ENCODE measurements around the gene UBE2D2. TPM values are rescaled to one million over a fixed set of nuclear protein-coding genes. Genes with fewer than 3 reads are reported as not detected.
"Not testable (repeated sequence)": the region's sequence is repeated elsewhere in the genome, so short reads cannot be mapped to it uniquely, and the experiment has no call there.

UBE2D2 gene
- total RNA-seq, 1 experiment from 2014 or later, result 193 TPM

DNA sequence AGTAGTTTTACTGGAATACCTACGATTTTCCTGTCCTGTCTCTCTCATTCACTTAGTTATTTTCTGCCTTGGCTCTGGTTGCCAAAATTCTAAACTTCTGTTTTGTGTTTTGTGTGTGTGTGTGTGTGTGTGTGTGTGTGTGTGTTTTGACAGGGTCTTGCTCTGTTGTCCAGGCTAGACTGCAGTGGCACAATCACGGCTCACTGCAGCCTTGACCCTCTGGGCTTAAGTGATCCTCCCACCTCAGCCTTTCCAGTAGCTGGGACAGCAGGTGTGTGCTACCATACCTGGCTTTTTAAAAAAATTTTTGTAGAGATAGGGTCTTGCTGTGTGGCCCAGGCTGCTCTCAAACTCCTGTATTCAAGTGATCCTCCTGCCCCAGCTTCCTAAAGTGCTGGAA, 17.2 kb downstream of the UBE2D2 start:
- Histone ChIP-seq H3K9me3 (no peaks in the 10 kb centered on the region), H3K4me1 (no peaks in the 10 kb centered on the region; the same call in 1 of the 2 replicates), H3K4me3 (ENCODE audit: low read depth, low read length) (no peak overlapping the region), H3K36me3 (ENCODE audit: control insufficient read depth, insufficient read depth, low read length) (peaks cover 2% of the 10 kb centered on the region; the same call in 1 of the 2 replicates), H3K27me3 (replicated peaks; ENCODE audit: control insufficient read depth, insufficient read depth, low read length) (no peaks in the 10 kb centered on the region)
- intact Hi-C loops (cut with micrococcal nuclease; ENCODE audit: unreplicated experiment), result no loop called here
- Mint-ChIP-seq H3K36me3 (ENCODE audit: insufficient read depth, unreplicated experiment) (peaks cover 36% of the 10 kb centered on the region), H3K4me3 (ENCODE audit: unreplicated experiment) (no peak overlapping the region), H3K4me1 (ENCODE audit: low read depth, unreplicated experiment) (peaks cover 12% of the 10 kb centered on the region), H3K27ac (ENCODE audit: unreplicated experiment) (no peak overlapping the region), H3K9me3 (ENCODE audit: unreplicated experiment) (no peaks in the 10 kb centered on the region), H3K27me3 (ENCODE audit: insufficient read depth, unreplicated experiment) (no peaks in the 10 kb centered on the region)
- ChIA-PET CTCF (interaction anchor here (0.6 to 0.7 kb wide), 2 partner anchors 76 to 212 kb away, joined by 3 to 4 read pairs; no protein-coding TSS in a partner anchor), POLR2A (interaction anchor here (0.6 kb wide), 1 partner anchor 14 kb away, joined by 3 read pairs; no protein-coding TSS in a partner anchor)
- BruUV-seq (replicated peaks), result no TSS peak
- no peak for DNase-seq
- TF ChIP-seq CTCF (IDR thresholded peaks at IDR 0.05; ENCODE audit: insufficient read depth in 1 of 2, low read depth in 1 of 2, low read length in 1 of 2, severe bottlenecking in 1 of 2, unreplicated experiment in 1 of 2), result no peak

DNA sequence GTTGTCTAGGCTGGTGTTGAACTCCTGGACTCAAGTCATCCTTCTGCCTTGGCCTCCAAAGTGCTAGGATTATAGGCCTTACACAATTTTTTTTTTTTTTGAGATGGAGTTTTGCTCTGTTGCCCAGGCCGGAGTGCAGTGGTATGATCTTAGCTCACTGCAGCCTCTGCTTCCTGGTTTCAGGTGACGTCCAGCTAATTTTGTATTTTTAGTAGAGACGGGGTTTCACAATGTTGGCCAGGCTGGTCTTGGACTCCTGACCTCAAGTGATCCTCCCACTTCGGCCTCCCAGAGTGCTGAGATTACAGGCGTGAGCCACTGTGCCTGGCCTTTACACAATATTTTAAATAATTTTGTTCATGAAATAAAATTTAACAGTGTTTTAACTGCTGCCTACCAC, 21.0 kb downstream of the UBE2D2 start:
- H3K4me3 Mint-ChIP-seq (ENCODE audit: unreplicated experiment); H3K9me3 ChIP-seq; H3K27me3 ChIP-seq (replicated peaks; ENCODE audit: control insufficient read depth, insufficient read depth, low read length); BruUV-seq (replicated peaks); H3K9me3 Mint-ChIP-seq (ENCODE audit: unreplicated experiment); intact Hi-C loops (cut with micrococcal nuclease; ENCODE audit: unreplicated experiment); H3K4me1 Mint-ChIP-seq (ENCODE audit: low read depth, unreplicated experiment); H3K4me3 ChIP-seq (ENCODE audit: low read depth, low read length); H3K36me3 ChIP-seq (ENCODE audit: control insufficient read depth, insufficient read depth, low read length); H3K27me3 Mint-ChIP-seq (ENCODE audit: insufficient read depth, unreplicated experiment); CTCF ChIA-PET; H3K27ac Mint-ChIP-seq (ENCODE audit: unreplicated experiment); H3K4me1 ChIP-seq; DNase-seq: not testable (repeated sequence)
- POLR2A ChIA-PET, result interaction anchor here (0.5 kb wide), 1 partner anchor 526 kb away, joined by 5 read pairs; no protein-coding TSS in a partner anchor
- peaks cover 40% of the 10 kb centered on the region for H3K36me3 Mint-ChIP-seq (ENCODE audit: insufficient read depth, unreplicated experiment)

GRCh38 chr5:139584137-139584536, 23.0 kb downstream of the UBE2D2 start:
- H3K4me3 ChIP-seq (ENCODE audit: low read depth, low read length), result no peak overlapping the region
- no peaks in the 10 kb centered on the region; the same call in 1 of the 2 replicates for H3K4me1 ChIP-seq
- TF ChIP-seq CTCF (IDR thresholded peaks at IDR 0.05; ENCODE audit: insufficient read depth in 1 of 2, low read depth in 1 of 2, low read length in 1 of 2, severe bottlenecking in 1 of 2, unreplicated experiment in 1 of 2), result no peak
- CTCF ChIA-PET, result interaction anchor here (0.7 kb wide), 1 partner anchor 9 kb away, joined by 7 read pairs; no protein-coding TSS in a partner anchor
- intact Hi-C loops (cut with micrococcal nuclease; ENCODE audit: unreplicated experiment), result no loop called here
- no peak overlapping the region for H3K4me3 Mint-ChIP-seq (ENCODE audit: unreplicated experiment)
- peaks cover 5% of the 10 kb centered on the region for H3K4me1 Mint-ChIP-seq (ENCODE audit: low read depth, unreplicated experiment)
- peaks cover 57% of the 10 kb centered on the region for H3K36me3 Mint-ChIP-seq (ENCODE audit: insufficient read depth, unreplicated experiment)
- H3K36me3 ChIP-seq (ENCODE audit: control insufficient read depth, insufficient read depth, low read length), result no peaks in the 10 kb centered on the region
- POLR2A ChIA-PET, result no interaction called here
- H3K27me3 ChIP-seq (replicated peaks; ENCODE audit: control insufficient read depth, insufficient read depth, low read length), result no peaks in the 10 kb centered on the region
- no peaks in the 10 kb centered on the region for H3K9me3 Mint-ChIP-seq (ENCODE audit: unreplicated experiment)
- H3K27me3 Mint-ChIP-seq (ENCODE audit: insufficient read depth, unreplicated experiment), result no peaks in the 10 kb centered on the region
- DNase-seq, result no peak
- no peak overlapping the region for H3K27ac Mint-ChIP-seq (ENCODE audit: unreplicated experiment)
- H3K9me3 ChIP-seq, result no peaks in the 10 kb centered on the region
- BruUV-seq (replicated peaks), result no TSS peak

DNA sequence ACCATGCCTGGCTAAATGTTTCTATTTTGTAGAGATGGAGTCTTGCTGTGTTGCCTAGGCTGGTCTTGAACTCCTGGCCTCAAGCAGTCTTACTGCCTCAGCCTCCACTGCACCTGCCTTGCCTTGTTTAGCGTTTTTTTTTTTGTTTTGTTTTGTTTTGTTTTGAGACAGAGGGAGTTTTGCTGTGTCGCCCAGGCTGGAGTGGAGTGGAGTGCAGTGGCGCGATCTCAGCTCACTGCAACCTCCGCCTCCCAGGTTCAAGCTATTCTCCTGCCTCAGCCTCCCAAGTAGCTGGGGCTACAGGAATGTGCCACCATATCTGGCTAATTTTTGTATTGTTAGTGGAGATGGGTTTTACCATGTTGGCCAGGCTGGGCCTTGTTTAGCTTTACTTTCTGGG, 27.0 kb downstream of the UBE2D2 start:
- H3K4me1 Mint-ChIP-seq (ENCODE audit: low read depth, unreplicated experiment); DNase-seq; H3K4me3 Mint-ChIP-seq (ENCODE audit: unreplicated experiment); H3K36me3 ChIP-seq (ENCODE audit: control insufficient read depth, insufficient read depth, low read length); H3K27me3 Mint-ChIP-seq (ENCODE audit: insufficient read depth, unreplicated experiment); intact Hi-C loops (cut with micrococcal nuclease; ENCODE audit: unreplicated experiment); H3K9me3 ChIP-seq; H3K4me3 ChIP-seq (ENCODE audit: low read depth, low read length); H3K9me3 Mint-ChIP-seq (ENCODE audit: unreplicated experiment); H3K27ac Mint-ChIP-seq (ENCODE audit: unreplicated experiment); POLR2A ChIA-PET; H3K27me3 ChIP-seq (replicated peaks; ENCODE audit: control insufficient read depth, insufficient read depth, low read length); BruUV-seq (replicated peaks): not testable (repeated sequence)
- peaks cover 12% of the 10 kb centered on the region for H3K4me1 ChIP-seq
- H3K36me3 Mint-ChIP-seq (ENCODE audit: insufficient read depth, unreplicated experiment), result peaks cover 74% of the 10 kb centered on the region
- CTCF ChIA-PET, result interaction anchor here (0.7 kb wide), 1 partner anchor 13 kb away, joined by 3 read pairs; no protein-coding TSS in a partner anchor
